Fibroblast of gingiva (primary cell): Measurements from ENCODE around the gene DHX16.

Source experiments
- DNase-seq: peaks from one replicate; pipeline ENCODE4 v3.0.0-alpha.2; 2011; ENCODE audit warnings: low read depth

Gene DHX16

GRCh38 chr6:30626484-30627366 lies 46.1 kb downstream of the DHX16 start, which contains the start of gene ATAT1:
Gene ATAT1, plus strand, starts transcription at chr6:30626874.
- peak; percentile 68 for DNase-seq

DNA sequence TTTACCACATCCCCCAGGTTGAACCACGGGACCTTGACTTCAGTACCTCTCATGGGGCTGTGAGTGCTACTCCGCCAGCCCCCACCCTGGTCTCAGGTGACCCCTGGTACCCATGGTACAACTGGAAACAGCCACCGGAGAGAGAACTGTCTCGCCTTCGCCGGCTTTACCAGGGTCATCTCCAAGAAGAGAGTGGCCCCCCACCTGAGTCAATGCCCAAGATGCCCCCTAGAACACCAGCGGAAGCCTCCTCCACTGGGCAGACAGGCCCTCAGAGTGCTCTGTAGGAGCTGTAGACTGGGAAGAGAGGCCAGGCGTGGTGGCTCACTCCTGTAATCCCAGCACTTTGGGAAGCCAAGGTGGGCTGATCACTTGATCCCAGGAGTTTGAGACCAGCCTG lies 47.3 kb downstream of the DHX16 start:
- no peak for DNase-seq

GRCh38 chr6:30619561-30619960 lies 53.2 kb downstream of the DHX16 start:
- DNase-seq = no peak

- DNase-seq = peak; percentile 39
Observed at GRCh38 chr6:30618270-30618797, 54.5 kb downstream of the DHX16 start.

DNA sequence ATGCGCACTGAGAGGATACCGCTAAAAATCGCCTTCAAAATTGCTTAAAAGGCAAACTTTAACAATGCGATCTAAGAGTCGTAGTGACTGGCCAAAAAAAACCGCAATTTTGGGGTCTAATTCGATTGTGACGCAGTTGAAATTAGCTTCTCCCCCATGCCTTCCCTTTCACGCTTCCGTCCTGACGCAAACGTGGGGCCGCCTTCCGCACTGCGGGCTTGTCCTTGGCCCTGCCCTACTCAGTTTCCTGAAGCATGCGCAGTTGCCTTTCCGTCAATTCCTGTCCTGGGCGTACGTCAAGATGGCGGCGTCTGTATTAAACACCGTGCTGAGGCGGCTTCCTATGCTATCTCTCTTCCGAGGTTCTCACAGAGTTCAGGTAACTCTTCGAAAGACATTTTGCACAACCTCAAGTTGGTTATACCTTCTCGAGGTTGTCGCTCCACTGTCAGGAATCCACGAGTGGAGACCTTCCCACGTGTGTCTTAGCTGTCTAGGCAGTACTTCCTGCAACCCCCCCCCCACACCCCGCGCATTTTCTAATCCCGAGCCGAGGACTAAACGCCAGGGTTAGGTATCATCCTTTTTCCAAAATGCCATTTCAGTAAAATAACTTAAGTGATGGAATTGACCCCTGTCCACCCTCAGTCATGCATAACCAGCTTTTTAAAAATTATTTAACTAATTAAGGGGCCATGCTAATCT lies 55.1 kb downstream of the DHX16 start, which contains the start of gene MRPS18B:
TSS of gene MRPS18B (plus strand) at position 276 of the 705 bp plus-strand sequence. CDS start at position 302, 26 bp downstream.
- DNase-seq = peak; percentile 99

GRCh38 chr6:30616811-30617564 lies 55.8 kb downstream of the DHX16 start, which contains the start of gene PPP1R10:
Gene PPP1R10, minus strand, starts transcription at chr6:30617243. Its CDS starts 7,299 bp downstream, at chr6:30609944.
- DNase-seq = peak; percentile 100

DNA sequence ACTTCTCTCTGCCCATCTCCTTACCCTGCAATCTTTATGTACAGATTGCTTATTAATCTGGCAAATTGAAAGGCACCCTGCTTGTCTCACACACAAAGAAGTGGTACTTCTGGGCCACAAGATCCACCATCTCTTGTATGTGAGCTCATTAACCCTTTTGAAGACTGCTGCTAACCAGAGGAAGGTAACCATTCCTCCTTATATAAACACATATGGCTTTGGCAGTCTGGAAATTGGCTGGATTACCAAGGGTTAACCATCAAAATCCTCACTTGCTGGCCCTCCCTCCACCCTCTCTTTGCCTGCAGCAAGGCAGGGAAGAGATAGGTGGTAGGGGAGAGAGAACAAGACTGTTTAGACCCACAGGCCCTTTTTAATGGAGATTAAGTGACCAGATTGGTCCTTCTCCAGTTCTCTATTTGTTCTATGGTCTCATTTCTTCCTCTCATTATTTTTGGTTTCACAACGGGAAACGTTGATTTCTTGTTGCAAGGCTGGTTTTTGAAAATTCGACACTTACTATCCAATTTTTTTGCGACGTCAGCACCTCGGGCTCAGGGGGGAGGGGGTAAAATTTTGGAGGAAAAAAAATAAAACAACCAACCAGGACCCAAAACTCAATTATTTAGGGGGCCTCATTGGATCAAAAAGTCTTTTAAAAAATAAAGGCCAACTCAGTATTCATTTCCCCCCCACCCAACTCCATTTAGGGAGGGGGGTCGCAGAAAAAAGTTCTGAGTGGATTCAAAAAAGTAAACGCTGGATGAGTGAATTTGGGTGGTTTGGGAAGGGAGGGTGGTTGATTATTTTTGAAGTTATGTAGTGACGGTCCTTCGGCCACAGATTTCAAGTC lies 56.6 kb downstream of the DHX16 start:
- peak; percentile 20 for DNase-seq

DNA sequence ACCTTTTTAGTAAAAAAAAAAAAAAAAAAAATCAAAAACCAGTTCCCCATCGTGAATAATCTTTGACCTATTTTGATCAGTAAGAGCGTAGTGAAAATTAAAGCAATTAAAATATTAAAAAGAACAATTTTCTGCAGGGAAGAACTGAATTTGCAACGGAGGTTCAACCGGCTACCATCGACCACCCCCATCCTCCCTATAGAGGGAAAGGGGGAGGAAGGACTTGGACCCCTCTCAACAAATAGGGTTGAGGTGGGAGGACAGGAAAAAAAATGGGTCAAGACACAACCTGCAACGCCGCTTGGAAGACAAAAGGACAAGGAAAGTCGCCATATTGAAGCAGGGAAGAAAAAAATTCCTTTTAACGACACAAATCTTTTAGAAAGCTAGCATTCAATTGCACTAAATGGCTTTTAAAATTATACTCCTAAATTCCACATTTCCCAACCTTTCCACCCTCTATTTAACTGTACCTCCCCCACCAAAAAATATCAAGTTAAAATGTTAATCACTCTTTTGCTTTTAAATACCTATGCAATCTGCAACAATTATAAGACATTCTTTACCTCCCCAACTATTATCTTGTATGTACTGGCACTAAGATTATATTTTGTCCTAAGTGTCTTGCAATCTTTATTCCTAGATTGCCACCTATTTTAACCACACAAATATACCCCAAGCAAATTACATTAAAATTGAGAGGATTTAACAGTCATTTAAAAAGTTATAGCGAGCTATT lies 57.4 kb downstream of the DHX16 start:
- DNase-seq = peak; percentile 89

GRCh38 chr6:30614843-30615218 lies 58.0 kb downstream of the DHX16 start:
- DNase-seq = peak; percentile 97

DNA sequence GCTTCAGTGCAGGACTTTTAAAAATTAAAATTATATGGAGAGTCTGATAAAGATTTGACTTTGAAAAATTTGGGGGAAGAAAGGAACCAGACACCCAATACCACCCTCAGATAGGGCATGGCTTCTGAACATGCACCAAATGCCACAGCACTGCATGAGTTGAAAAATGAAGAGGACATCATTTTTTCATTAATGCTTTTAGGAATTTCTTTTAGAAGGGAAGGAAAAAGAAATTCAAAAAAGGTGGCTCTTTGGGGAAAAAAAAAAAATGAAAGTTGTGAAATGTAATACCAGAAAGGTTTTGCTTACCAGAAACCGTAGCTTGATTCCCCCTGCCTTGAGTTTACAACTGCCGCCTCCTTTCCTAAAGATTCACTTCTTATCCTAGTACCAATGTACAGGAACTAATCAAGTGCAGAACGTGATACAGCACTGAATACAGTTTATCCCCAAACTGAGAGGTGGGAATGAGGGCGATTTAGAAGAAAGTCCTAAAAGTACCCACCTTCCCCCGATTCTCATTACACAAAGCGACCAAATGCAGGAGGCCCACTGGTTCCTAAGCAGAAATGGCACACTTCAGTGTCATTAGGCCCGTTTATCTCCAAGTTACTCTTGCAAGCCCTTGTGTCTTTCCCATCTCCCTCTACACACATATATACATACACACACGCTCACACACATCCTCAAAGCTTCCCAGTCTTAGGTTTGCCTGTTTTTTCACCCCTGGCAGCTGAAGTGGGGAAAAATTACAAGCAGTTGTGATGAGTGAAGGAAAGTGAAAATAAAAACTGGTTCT lies 58.6 kb downstream of the DHX16 start:
- no peak for DNase-seq

GRCh38 chr6:30613251-30614043 lies 59.4 kb downstream of the DHX16 start:
- no peak for DNase-seq

- DNase-seq = peak; percentile 75
Observed at GRCh38 chr6:30612687-30613248, 60.0 kb downstream of the DHX16 start.

GRCh38 chr6:30612213-30612612 lies 60.6 kb downstream of the DHX16 start:
- DNase-seq = peak; percentile 60

DNA sequence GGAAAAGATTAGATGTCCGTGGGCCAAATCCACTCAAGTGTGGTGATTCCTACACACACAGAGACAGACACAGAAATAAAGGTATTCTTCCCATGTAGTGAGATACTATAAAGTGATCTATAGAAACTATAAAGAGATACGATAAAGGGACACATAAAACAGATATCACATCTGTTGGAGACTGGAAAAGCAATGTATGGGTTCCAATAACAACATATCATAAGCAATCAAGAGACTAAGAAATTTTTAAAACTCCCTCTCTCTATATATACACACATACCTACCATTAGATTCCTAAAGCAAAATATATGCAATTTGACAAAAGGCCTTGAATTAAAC lies 61.0 kb downstream of the DHX16 start:
- no peak for DNase-seq

DNA sequence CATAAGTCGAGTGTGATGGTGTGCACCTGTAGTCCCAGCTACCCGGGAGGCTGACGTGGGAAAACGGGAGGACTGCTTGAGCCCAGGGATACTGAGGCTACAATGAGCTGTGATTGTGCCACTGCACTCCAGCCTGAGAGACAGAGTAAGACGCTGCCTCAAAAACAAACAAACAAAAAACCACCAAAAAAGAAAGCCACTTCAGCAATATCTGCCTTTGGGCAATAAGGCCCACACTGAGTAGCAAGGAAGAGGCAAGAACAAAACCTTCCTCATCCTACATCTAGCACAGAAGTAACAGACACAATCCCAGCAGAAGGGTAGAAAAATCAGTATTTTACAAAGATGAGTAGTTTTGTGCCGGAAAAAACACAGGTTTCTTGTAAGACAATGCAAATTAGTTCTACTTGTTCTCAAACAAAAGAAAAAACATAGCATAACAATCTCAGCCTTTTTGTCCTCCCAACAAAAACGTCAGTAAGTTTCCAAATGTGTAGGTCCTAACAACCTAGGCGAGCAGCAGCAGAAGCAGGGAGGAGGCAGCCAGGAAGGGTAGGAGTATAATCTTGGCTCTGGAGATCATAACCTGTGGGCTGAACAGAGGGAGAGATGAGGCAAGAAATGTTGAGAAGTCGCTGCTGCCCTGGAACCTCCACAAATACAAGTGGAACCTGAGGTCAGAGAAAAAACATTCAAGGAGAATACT lies 61.5 kb downstream of the DHX16 start:
- no peak for DNase-seq

DNA sequence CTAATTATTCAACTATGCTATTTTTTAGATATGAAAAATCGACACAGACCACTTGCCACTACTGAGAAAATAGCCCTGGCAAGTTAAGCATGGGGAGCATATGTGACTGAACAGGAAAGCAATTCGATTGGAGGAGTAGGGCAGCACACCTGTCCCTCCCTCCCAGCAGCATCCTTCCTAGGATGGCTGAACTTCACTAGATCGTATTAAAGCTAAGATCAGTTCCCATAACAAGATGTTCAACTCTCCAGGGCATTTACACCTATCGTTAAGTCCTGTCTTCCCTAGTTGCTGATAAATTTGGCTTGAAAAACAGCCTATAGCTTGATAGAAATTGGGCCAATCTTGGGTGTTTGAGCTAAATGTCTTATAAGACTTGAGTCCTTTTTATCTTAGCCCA lies 62.7 kb downstream of the DHX16 start:
- no peak for DNase-seq

DNA sequence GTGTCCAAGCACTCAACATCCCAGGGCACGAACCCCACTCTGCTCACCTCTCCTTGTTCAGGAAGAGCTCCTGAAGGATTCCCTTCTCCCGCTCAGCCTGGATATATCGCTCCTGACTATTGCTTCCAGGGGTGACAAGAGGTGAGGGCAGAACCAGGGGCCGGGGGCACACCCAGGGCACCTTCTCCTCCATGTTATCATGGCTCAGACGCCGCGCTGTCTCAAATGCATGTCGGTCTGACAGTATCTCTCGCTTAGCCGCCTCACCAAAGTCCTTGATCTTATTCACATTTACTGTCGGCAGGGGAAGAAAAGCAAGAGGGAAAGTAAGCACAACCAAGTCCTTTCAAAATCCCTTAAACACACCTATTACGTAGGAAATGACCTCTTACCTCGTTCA lies 68.8 kb downstream of the DHX16 start:
- DNase-seq = no peak
